Hippocampal formation (tissue), 2 donors: Measurements from ENCODE around the gene HIPK4.
"Not testable (repeated sequence)": the region's sequence is repeated elsewhere in the genome, so short reads cannot be mapped to it uniquely, and the experiment has no call there.

Experiments
- DNase-seq, 2 donors: peaks; one replicate each; lab custom pipeline; 2025; lab: John Stamatoyannopoulos, UW

Gene HIPK4, protein sequence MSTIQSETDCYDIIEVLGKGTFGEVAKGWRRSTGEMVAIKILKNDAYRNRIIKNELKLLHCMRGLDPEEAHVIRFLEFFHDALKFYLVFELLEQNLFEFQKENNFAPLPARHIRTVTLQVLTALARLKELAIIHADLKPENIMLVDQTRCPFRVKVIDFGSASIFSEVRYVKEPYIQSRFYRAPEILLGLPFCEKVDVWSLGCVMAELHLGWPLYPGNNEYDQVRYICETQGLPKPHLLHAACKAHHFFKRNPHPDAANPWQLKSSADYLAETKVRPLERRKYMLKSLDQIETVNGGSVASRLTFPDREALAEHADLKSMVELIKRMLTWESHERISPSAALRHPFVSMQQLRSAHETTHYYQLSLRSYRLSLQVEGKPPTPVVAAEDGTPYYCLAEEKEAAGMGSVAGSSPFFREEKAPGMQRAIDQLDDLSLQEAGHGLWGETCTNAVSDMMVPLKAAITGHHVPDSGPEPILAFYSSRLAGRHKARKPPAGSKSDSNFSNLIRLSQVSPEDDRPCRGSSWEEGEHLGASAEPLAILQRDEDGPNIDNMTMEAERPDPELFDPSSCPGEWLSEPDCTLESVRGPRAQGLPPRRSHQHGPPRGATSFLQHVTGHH

DNA sequence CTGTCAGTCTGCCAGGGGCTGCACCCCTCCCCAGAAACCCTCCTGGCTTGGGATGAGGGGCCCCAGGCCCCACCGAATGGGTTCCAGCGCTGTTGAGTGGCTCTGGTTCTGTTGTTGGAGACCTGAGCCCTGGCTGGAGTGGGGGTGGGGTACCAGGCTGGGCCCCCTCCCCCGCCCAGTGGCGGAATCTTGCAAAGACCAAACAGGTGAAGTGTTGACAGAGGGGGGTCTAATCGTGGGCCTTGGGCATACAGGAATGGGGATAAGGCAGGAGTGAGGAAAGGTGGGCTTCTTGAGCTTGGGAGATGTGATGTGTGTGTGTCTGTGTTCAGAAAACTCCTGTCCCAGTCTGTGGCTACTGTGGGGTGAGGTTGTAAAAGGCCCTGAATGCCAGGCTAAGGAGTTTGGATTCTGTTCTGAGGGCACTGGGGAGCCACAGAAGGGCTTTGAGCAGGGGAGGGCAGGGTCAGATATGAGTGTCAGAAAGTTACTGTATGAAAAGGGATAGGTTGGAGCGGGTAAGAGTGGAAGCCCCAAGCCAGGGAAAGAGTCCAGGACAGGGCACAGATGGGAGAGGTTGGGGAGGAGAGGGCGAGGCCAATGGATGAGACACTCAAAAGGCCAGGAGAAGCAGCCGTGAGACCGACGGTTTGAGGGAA is at the start of gene HIPK4:
Gene HIPK4 (minus strand): TSS at position 98 of the 659 bp plus-strand sequence. CDS start 279 bp downstream, outside the sequence.
- DNase-seq = no peak

DNA sequence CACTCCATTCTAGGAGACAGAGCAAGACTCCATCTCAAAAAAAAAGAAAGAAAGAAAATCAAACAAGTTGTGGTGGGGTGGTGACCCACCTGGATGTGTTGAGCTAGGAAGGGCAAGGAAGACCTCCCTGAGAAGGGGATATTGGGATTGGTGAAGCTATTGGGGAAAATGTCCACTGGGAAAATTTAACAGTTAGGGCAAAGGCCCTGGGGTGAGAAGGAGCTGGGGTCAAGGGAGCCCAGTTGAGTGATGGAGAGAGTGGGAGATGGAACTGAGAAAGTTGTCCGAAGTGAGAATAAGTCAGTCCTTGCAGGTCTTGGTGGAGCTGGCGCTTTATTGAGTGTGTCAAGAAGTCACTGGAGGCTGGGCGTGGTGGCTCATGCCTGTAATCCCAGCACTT is 48.3 kb upstream of the HIPK4 start:
- DNase-seq = no peak

DNA sequence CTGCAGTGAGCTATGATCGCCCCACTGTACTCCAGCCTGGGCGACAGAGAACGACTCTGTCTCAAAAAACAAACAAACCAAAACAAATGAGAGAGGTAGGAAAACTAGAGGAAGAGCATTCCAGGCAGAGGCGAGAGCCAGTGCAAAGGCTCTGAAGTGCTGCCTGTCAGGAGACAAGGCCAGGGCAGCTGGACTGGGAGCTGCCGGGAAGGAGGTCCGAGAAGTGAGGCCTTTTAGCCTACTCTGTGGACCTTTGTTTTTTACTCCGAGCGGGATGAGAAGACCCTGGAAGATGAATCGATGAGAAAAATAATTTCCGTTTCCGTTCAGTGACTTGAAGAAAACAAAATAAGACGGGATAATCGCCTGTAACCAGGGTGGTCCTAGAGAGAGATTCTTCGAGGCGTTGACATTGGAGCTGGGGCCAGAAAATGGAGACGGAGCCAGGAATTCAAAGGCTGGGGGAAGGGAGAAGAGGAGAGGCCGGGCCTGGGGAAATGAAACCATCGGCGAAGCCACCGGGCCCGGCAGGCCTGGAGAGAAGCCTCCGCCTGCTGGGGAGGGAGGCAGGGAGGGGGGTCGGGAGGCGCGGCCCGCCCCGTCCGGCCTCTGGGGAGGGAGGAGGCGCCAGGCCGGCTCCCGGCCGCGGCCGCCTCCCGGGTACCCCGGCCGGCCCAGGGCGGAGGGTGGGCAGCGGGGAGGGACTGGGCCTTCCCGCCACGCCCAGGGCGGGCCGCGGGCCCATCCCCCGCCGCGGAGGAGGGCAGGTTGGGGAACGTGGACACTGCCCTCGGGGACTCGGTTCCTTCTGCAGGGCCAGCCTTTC is 43.6 kb upstream of the HIPK4 start:
- DNase-seq = peak; percentile 82 to 83

DNA sequence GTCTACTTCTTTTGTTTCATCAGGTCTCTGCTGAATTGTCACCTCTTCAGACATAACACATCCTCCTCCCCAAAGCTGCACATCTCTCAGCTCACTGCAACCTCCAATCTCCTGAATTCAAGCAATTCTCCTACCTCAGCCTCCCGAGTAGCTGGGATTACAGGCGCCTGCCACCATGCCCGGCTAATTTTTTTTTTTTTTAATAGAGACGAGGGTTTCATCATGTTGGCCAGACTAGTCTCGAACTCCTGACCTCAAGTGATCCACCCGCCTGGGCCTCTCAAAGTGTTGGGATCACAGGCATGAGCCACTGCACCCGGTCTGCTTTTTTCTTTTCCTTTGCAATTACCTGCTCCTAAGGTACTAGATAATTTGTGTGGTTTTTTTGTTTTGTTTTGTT is 42.8 kb upstream of the HIPK4 start:
- DNase-seq = not testable (repeated sequence)

DNA sequence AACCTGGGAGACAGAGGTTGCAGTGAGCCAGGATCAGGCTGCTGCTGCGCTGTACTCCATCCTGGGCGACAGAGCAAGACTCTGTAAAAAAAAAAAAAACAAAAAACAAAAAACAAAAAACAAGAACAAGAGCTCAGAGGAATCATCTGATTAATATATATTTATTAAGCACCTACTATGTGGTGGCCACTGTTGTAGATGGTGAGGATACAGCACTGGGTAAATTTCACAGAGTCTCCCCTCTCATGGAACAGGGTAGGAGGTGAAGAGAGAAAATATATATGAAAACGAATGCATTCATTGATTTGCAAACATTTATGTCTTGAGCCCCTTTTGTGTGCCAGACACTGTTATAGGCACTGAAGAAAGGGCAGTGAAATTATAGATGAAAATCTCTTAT is 41.7 kb upstream of the HIPK4 start:
- DNase-seq = no peak

DNA sequence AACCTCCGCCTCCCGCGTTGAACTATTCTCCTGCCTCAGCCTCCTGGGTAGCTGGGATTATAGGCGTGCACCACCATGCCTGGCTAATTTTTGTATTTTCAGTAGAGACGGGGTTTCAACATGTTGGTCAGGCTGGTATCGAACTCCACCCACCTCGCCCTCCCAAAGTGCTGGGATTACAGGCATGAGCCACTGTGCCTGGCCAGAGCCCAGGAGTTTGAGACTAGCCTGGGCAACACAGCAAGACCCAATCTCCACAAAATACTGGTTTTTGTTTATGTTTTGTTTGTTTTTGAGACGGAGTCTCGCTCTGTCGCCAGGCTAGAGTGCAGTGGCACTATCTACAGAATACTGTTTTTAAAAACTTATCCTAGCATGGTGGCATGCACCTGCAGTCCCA is 40.3 kb upstream of the HIPK4 start:
- DNase-seq = not testable (repeated sequence)

DNA sequence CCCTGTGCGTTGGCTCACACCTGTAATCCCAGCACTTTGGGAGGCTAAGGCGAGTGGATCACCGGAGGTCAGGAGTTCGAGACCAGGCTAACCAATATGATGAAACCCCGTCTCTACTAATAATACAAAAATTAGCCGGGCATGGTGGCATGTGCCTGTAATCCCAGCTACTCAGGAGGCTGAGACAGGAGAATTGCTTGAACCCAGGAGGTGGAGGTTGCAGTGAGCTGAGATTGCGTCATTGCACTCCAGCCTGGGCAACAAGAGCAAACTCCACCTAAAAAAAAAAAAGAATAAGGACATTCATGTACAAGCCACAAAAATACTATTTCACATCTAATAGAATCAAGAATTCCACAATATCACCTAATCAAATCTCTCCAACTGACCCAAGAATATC is 38.2 kb upstream of the HIPK4 start:
- DNase-seq = not testable (repeated sequence)

DNA sequence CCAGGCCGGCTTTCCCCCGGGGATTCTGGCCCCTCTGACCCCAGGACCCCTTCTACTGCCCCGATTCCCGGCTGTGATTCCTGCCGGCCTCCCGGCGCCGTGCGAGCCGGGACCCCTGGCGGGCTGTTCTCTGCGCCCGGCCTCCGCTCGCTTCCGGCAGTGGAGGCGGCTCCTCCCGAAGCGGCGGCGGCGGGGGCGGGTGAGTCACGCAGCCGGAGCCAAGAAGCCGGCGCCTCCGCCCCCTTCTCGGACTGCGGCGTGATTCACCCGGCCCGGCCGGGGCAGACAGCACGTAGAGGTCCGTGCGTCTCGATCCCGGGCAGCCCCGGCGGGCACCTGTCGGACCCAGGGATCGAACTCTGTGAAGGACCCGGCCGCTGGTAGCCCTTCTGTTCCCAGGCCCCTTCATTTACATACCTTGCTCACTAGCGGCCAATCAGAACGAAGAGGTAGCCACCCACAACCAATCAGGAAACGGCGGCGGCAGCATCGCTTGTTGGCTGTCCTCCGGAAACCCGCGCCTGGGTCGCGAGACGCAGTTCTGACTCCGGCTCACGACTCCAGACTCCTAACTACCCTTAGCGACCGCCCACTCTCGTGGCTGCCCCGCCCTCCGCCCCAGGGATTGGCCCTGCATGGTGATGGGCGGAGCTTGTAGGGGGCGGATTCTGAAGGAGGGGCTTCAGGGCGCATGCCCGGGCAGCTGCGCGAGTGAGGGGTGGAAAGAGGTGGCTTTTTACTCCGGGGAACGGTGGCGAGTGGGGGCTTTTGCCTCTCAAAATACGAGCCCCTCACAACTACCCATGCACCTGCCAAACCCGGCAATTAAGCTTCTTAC is 35.7 kb upstream of the HIPK4 start, which contains the start of gene SERTAD1:
Gene SERTAD1 (minus strand): TSS at position 543 of the 838 bp plus-strand sequence. CDS start 2,446 bp downstream, outside the sequence.
- DNase-seq = peak; percentile 99 to 100

DNA sequence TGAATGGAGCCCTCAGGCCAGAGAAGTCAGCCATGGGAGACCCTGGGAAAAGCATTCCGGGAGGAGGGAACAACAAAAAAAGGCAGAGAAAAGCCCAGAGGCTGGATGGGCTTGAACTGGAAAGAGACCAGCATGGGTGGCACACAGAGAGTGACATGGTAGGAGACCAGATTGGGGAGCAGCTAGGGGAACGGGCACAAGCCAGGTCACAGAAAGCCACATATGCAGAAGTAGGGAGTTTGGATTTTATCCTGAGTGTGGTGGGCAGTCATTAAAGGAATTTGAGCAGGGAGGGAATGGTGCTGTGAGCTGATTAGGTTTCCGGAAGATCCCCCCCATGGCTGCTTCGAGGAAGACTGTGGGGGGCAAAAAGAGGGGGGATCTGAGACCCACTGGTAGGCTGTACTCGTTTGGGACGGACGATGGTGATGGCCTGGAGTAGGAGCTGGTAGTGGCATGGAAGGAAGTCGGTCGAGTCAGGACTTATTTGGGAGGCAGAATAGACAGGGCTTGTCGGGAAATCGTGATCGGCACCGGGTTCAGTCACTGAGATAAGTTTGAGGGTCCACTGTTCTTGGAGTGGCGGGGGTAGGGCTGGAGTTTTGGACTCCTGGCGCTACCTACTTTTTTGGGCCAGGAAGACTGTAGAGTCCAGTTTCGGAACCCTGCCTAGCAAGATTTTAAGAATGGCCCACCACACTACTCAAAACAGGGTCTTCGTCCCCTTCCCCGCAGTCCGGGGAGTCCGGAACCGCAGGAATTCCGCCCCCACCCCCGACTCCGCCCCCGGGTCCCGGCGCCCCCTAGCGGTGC is 34.9 kb upstream of the HIPK4 start:
- no peak for DNase-seq

DNA sequence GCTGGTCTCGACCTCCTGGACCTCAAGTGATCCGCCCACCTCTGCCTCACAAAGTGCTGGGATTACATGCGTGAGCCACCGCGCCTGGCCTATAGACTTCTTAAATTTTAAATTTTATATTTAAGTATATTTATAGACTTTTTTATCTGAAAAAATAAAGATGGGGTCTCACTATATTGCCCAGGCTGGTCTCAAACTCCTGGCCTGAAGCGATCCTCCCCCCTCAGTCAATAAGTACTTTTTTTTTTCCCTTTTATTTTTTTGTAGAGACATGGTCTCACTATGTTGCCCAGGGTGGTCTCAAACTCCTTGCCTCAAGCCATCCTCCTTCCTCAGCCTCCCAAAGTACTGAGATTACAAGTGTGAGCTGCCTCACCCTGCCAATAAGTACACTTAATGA is 34.0 kb upstream of the HIPK4 start:
- DNase-seq = no peak

DNA sequence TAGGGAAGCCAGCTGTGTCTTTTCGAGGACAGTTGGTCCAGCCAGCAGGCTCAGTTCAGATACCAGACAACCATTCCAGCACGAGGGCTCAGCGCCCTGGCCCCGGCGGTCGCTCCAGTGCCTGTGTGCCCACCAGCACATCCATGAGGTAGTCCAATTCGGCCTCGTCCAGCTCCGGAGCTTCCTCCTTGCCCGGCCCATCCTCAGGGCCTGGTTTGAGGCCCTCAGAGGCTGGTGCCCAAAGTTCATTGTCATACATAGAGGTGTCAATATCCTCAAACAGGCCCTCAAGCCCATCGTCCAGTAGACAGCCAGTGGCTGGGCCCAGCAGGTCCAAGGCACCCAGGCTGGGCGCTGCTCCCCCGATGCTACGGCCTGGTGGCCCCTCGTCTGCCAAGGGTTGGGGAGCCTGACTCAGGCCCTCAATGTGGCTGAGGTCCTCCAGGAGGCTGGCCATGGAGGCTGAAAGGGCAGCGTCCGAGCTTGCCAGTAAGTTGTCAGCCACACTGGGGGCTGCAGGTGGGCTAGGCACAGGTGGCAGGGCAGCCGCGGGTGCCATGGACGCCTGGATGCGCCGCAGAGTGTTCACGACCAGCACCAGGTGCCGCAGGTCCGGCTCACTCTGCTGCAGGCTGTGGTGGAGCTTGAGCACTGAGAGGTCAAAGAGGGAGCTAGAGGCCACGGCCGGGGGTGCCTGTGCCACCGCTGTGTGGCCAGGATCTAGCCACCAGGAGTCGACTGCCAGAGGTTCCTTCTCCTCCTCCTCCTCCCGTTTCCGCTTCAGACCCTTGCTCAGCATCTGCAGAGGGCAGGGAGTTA is 33.0 kb upstream of the HIPK4 start:
- DNase-seq = no peak

DNA sequence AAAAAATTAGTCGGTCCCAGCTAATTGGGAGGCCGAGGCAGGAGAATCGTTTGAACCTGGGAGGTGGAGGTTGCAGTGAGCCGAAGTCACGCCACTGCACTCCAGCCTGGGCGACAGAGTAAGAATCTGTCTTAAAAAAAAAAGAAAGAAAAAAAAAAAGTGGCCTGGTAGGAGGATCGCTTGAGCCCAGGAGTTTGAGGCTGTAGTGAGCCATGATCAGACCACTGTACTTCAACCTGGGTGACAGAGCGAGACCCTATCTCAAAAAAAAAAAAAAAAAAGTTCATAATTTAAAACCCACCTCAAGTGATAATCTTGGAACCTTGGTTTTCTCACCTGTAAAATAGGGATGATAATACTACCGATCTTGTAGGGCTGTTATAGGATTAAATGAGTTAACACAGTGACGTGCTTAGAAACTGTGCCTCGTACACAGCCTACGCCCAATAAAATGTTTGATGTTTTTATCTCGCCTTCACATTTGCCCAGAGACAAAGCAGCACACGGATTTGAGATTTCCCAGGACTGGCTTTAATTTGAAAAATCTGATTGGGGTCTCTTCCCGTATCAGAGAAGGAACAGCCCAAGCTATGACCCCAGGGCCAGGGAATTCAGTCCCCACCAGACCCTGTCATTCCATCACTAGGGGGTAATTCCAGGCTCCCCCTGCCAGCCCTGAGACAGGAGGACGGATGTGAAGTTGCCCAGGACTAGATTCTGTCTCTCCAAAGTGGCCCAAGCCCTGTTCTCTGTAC is 32.2 kb upstream of the HIPK4 start:
- DNase-seq = no peak

DNA sequence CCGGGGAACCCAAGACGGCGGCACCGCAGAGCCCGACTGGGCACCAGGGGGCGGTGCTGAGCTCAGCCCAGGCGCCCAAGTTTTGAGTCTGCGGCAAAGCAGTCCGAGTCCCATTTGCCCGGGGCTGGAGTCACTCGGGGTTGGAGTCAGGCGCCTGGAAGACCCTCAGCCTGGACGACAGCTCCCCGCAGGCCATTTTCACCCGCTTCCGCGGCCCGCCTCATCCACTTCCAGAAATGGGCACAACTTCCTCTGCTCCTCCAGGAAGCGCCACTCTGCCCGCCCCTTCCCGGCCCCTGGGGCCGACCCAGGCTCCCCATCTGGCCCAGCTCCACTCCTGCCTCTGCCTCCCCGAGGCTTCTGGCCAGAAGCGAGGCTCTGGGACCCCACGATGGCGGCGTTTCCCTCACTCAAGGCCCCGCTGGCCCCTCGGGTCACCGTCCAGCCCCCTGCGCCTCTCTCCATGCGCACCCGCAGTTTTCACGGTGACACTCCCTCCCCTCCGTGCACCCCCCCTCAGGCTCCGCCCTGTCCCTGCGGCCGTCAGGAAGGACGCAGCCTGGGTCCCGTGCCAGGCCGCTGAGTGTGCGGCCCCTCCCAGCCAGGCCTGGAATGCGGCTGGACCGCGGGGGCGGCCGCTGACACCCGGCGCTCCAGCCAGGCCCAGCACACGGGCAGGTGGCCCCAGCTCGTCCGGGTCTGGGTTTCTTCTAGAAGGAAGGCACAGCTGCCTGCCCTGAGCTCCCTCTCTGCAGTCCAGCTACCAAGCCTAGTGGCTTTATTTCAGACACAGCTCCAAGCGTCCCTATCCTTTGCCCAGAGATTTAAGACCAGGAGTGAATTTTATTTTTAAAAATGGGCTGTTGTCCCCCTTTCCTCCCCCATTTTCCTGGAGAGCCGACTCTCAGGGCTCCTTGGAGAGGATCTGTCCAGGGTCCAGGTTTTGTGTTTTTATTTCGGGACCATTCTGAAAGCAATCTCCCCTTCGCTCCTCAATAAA is 31.1 kb upstream of the HIPK4 start:
- peak; percentile 87 to 89 for DNase-seq

DNA sequence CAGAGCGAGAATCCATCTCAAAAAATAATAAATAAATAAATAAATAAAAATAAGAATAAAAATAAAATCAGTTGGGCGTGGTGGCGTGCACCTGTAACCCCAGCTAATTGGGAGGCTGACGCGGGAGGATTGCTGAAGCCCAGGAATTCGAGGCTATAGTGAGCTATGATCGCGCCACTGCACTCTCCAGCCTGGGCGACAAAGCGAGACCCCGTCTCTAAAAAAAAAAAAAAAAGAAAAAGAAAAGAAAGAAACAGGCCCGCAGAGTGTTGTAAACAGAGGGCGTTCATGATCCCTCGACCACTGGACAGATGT is 30.4 kb upstream of the HIPK4 start:
- DNase-seq = no peak

DNA sequence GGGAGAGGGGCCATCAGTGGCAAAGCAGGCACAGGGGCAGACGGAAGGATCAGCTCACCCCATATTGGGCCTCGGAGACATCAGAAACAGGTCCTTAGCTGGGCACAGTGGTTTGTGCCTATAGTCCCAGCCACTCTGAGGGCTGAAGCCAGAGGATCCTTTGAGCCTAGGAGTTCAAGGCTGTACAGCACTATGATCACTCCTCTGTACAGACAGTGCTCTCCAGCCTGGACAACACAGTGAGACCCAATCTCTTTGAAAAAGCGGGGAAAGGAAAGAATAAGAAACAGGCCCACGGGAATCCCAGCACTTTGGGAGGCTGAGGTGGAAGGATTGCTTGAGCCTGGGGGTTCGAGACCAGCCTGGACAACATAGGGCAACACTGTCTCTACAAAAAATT is 29.8 kb upstream of the HIPK4 start:
- no peak for DNase-seq

DNA sequence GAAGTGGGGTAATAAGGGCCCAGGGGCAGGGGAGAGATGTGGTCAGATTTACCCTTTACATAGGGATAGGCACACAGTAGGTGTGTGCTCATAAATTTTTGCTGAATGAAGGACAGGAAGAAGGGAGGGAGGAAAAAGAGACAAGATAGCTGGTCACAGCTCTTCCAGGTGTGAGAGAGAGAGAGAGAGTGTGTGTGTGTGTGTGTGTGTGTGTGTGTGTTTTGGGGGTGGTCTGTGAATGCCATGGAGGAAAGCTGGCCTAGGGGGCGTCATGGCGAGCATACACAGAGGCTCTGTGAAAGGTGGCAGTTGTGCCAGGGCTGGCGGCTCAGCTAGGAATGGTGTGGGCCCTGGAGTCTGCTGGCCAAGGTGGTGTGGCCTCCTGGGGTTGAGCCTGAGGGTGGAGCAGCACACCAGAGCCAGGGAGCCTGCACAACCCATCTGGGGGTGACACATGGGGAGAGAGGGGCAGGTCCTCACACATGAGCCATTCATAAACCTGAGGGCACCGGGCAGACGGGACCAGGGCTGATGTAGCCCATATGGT is 29.2 kb upstream of the HIPK4 start:
- no peak for DNase-seq

DNA sequence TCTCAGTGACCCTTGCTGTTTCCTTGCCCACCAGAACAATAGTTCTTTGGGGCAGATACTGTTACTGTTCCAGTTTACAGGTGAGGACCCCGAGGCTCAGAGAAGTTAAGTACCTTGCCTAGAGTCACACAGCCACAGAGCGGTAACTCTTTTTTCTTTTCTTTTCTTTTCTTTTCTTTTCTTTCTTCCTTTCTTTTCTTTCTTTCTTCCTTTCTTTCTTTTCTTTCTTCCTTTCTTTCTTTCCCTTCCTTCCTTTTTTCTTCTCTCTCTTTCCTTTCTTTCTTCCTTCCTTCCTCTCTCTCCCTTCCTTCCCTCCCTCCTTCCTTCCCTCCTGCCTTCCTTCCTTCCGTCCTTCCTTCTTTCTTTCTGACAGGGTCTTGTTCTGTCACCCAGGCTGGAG is 28.1 kb upstream of the HIPK4 start:
- no peak for DNase-seq
